Esophagus squamous epithelium (tissue), 4 donors: ENCODE measurements around the gene USP17L28.
"Not testable (repeated sequence)": the region's sequence is repeated elsewhere in the genome, so short reads cannot be mapped to it uniquely, and the experiment has no call there.

Source experiments
- CTCF ChIP-seq, 6 experiments: fragments of 450-650 bp in 4 of 6; fragments of 200-600 bp in 2 of 6; sonication (generic) in 2 of 6; IDR thresholded peaks; one replicate each; pipeline ENCODE4 v1.5.1; 2016 to 2019; ENCODE audit warnings: antibody characterized with exemption in 6 of 6, mild to moderate bottlenecking in 4 of 6, moderate library complexity in 4 of 6
- POLR2A ChIP-seq, 4 donors: fragments of 450-650 bp; IDR thresholded peaks; one replicate each; pipeline ENCODE4 v1.6.1; 2017; ENCODE audit warnings: antibody characterized with exemption in 4 of 4, mild to moderate bottlenecking in 4 of 4, moderate library complexity in 3 of 4

- peak; percentile 14 to 59 (median 35) for TF ChIP-seq CTCF (IDR thresholded peaks at IDR 0.05)
- TF ChIP-seq POLR2A (IDR thresholded peaks at IDR 0.05), result not testable (repeated sequence)
Observed at GRCh38 chr4:9381012-9381534, 32.4 kb downstream of the USP17L28 start.
